A549 (cell line): ENCODE measurements around the gene ZDHHC3.

Experiments
- GATA3 ChIP-seq: IDR thresholded peaks from 2 replicates; pipeline ENCODE4 v1.6.1; 2012; ENCODE audit warnings: borderline replicate concordance
- KDM1A ChIP-seq: fragments of 200-600 bp; sonication (generic); IDR thresholded peaks from 2 replicates; pipeline ENCODE4 v1.6.1; 2016; ENCODE audit warnings: low read depth, mild to moderate bottlenecking
- MAZ ChIP-seq: fragments of 150-350 bp; IDR thresholded peaks from 2 replicates; pipeline ENCODE4 v1.6.1; 2014; ENCODE audit warnings: antibody characterized with exemption, low read depth, low read length, borderline replicate concordance
- POLR2A ChIP-seq: IDR thresholded peaks from 2 replicates; pipeline ENCODE4 v1.6.1; 2012; ENCODE audit warnings: mild to moderate bottlenecking, low read length
- TF ChIP-seq, protein P1 (sequence below): fragments of 200-600 bp; sonication (generic); IDR thresholded peaks from 2 replicates; pipeline ENCODE4 v1.6.1; 2016; ENCODE audit warnings: antibody characterized with exemption, mild to moderate bottlenecking, moderate library complexity
- TF ChIP-seq, protein P2 (sequence below): fragments of >200 bp; sonication (Bioruptor Twin); formaldehyde crosslinking; IDR thresholded peaks from 3 replicates; pipeline ENCODE4 v1.5.1; 2016
- TF ChIP-seq, protein P3 (sequence below): fragments of >200 bp; sonication (Bioruptor Twin); formaldehyde crosslinking; IDR thresholded peaks from 3 replicates; pipeline ENCODE4 v1.6.1; 2016

DNA sequence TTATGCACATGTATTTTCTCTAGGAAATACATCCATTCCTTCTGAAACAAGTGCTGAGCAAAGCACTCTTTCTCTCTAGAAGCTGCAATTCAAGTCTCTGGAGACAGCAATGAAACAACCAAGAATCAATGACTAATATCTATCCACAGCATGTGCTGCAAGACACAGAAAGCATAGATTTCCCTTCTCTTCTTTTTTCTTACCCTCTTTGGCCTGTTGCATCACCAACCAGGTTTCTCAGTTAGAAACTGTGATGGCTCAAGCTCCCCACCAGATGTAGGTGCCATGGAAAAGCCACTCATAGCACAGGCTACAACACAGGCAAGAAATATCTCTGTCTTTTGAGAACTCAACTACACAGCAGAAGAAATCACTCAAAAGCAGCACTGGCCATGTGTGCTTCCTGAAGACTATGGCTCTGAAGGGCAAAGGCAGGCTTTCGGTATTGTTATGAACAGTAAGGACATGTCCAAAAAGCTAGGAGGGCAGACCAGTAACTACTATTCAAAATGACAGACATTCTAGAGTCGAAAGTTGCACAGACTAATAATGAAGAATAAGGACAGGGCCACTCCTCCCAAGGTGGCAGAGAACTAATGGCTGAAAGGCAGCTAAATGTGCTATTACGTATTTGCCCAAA is 15.5 kb downstream of the ZDHHC3 start:
- TF ChIP-seq, protein P1, sequence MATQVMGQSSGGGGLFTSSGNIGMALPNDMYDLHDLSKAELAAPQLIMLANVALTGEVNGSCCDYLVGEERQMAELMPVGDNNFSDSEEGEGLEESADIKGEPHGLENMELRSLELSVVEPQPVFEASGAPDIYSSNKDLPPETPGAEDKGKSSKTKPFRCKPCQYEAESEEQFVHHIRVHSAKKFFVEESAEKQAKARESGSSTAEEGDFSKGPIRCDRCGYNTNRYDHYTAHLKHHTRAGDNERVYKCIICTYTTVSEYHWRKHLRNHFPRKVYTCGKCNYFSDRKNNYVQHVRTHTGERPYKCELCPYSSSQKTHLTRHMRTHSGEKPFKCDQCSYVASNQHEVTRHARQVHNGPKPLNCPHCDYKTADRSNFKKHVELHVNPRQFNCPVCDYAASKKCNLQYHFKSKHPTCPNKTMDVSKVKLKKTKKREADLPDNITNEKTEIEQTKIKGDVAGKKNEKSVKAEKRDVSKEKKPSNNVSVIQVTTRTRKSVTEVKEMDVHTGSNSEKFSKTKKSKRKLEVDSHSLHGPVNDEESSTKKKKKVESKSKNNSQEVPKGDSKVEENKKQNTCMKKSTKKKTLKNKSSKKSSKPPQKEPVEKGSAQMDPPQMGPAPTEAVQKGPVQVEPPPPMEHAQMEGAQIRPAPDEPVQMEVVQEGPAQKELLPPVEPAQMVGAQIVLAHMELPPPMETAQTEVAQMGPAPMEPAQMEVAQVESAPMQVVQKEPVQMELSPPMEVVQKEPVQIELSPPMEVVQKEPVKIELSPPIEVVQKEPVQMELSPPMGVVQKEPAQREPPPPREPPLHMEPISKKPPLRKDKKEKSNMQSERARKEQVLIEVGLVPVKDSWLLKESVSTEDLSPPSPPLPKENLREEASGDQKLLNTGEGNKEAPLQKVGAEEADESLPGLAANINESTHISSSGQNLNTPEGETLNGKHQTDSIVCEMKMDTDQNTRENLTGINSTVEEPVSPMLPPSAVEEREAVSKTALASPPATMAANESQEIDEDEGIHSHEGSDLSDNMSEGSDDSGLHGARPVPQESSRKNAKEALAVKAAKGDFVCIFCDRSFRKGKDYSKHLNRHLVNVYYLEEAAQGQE = no peak
- TF ChIP-seq GATA3 (no peak), KDM1A (no peak), MAZ (no peak), POLR2A (no peak)
- TF ChIP-seq, protein P2, sequence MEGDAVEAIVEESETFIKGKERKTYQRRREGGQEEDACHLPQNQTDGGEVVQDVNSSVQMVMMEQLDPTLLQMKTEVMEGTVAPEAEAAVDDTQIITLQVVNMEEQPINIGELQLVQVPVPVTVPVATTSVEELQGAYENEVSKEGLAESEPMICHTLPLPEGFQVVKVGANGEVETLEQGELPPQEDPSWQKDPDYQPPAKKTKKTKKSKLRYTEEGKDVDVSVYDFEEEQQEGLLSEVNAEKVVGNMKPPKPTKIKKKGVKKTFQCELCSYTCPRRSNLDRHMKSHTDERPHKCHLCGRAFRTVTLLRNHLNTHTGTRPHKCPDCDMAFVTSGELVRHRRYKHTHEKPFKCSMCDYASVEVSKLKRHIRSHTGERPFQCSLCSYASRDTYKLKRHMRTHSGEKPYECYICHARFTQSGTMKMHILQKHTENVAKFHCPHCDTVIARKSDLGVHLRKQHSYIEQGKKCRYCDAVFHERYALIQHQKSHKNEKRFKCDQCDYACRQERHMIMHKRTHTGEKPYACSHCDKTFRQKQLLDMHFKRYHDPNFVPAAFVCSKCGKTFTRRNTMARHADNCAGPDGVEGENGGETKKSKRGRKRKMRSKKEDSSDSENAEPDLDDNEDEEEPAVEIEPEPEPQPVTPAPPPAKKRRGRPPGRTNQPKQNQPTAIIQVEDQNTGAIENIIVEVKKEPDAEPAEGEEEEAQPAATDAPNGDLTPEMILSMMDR = no peak
- TF ChIP-seq, protein P3, sequence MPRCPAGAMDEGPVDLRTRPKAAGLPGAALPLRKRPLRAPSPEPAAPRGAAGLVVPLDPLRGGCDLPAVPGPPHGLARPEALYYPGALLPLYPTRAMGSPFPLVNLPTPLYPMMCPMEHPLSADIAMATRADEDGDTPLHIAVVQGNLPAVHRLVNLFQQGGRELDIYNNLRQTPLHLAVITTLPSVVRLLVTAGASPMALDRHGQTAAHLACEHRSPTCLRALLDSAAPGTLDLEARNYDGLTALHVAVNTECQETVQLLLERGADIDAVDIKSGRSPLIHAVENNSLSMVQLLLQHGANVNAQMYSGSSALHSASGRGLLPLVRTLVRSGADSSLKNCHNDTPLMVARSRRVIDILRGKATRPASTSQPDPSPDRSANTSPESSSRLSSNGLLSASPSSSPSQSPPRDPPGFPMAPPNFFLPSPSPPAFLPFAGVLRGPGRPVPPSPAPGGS = no peak
